HL-60 (cell line): ENCODE data around the gene GIMD1.

Experiments
- POLR2AphosphoS5 ChIP-seq: IDR thresholded peaks from 2 replicates; pipeline ENCODE4 v1.6.1; 2012; ENCODE audit warnings: low read depth
- TF ChIP-seq, protein P1 (sequence below): IDR thresholded peaks from one replicate; pipeline ENCODE4 v1.5.1; 2011; ENCODE audit warnings: low read length, control low read depth, inconsistent platforms; ENCODE audit not compliant: insufficient read depth
- TF ChIP-seq, protein P2 (sequence below): IDR thresholded peaks from 2 replicates; pipeline ENCODE4 v1.6.1; 2012; ENCODE audit warnings: low read depth; ENCODE audit not compliant: insufficient replicate concordance

DNA sequence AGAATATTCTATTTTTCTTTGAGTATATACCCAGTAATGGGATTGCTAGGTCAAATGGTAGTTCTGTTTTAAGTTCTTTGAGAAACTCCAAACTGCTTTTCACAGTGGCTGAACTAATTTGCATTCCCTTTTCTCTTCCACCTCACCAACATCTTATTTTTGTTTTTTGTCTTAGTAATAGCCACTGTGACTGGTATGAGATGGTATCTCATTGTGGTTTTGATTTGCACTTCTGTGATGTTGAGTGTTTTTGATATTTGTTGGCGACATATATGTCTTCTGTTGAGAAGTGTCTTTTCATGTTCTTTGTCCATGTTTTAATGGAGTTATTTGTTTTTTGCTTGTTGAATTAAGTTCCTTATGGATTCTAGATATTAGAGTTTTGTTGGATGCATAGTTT, 27.8 kb downstream of the GIMD1 start:
- TF ChIP-seq, protein P1, sequence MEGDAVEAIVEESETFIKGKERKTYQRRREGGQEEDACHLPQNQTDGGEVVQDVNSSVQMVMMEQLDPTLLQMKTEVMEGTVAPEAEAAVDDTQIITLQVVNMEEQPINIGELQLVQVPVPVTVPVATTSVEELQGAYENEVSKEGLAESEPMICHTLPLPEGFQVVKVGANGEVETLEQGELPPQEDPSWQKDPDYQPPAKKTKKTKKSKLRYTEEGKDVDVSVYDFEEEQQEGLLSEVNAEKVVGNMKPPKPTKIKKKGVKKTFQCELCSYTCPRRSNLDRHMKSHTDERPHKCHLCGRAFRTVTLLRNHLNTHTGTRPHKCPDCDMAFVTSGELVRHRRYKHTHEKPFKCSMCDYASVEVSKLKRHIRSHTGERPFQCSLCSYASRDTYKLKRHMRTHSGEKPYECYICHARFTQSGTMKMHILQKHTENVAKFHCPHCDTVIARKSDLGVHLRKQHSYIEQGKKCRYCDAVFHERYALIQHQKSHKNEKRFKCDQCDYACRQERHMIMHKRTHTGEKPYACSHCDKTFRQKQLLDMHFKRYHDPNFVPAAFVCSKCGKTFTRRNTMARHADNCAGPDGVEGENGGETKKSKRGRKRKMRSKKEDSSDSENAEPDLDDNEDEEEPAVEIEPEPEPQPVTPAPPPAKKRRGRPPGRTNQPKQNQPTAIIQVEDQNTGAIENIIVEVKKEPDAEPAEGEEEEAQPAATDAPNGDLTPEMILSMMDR, result no peak
- no peak for TF ChIP-seq POLR2AphosphoS5
- TF ChIP-seq, protein P2, sequence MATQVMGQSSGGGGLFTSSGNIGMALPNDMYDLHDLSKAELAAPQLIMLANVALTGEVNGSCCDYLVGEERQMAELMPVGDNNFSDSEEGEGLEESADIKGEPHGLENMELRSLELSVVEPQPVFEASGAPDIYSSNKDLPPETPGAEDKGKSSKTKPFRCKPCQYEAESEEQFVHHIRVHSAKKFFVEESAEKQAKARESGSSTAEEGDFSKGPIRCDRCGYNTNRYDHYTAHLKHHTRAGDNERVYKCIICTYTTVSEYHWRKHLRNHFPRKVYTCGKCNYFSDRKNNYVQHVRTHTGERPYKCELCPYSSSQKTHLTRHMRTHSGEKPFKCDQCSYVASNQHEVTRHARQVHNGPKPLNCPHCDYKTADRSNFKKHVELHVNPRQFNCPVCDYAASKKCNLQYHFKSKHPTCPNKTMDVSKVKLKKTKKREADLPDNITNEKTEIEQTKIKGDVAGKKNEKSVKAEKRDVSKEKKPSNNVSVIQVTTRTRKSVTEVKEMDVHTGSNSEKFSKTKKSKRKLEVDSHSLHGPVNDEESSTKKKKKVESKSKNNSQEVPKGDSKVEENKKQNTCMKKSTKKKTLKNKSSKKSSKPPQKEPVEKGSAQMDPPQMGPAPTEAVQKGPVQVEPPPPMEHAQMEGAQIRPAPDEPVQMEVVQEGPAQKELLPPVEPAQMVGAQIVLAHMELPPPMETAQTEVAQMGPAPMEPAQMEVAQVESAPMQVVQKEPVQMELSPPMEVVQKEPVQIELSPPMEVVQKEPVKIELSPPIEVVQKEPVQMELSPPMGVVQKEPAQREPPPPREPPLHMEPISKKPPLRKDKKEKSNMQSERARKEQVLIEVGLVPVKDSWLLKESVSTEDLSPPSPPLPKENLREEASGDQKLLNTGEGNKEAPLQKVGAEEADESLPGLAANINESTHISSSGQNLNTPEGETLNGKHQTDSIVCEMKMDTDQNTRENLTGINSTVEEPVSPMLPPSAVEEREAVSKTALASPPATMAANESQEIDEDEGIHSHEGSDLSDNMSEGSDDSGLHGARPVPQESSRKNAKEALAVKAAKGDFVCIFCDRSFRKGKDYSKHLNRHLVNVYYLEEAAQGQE, result no peak
